ENCODE results near the gene SLC34A3.

The SLC34A3 gene

DNA sequence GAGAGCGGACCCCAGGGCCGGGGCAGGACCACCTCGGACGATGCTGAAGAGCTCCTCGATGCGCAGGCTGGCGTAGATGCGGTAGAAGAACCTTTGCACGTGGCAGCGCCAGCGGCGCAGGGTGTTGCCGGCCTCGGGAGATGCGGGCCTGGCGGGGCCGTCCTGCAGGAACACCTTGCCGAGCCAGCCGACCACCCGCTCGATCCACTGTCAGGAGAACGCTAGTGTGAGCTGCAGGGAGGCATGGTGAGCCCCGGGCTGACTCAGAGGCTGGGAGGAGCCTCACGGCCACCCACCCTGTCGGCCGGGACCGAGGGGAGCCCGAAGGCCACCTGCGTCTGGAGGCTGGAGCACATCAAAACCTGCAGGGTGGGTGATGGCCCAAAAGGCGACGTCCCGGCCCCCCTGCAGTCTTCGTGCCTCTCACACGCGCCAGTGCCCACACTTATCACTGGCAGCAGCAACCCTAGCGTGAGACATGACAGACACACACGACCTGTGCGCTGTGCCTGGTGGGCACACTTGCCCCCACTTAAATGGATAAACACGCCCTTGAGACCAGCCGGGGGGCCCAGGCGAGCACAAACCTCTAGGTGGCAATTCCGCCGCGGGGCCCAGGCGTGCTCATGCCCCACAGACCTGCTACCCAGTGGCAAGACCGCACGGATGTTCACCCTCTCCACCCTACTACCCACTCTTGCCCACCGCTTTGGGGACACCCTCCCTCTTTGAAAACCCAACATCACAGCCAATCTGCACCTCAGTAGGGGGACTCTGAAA lies 45.6 kb upstream of the SLC34A3 start:
- Histone ChIP-seq H3K79me2 (ENCODE audit: insufficient read depth, low read depth) (peaks cover 26% of the 10 kb centered on the region), H4K20me1 (ENCODE audit: insufficient read depth) (no peaks in the 10 kb centered on the region), H3K4me3 (IDR thresholded peaks at IDR 0.05; ENCODE audit: insufficient read depth, low read depth, low read length) (no peak overlapping the region), H3K27ac (no peak overlapping the region), H3K36me3 (ENCODE audit: insufficient read depth) (no peaks in the 10 kb centered on the region), H3K4me1 (ENCODE audit: low read depth, poor library complexity, severe bottlenecking) (peaks cover 16% of the 10 kb centered on the region), H2AFZ (ENCODE audit: low read depth) (no peak overlapping the region), H3K4me2 (no peak overlapping the region), H3K9ac (no peak overlapping the region), H3K27me3 (ENCODE audit: insufficient read depth, low read depth) (no peaks in the 10 kb centered on the region)
- TF ChIP-seq, protein P1, sequence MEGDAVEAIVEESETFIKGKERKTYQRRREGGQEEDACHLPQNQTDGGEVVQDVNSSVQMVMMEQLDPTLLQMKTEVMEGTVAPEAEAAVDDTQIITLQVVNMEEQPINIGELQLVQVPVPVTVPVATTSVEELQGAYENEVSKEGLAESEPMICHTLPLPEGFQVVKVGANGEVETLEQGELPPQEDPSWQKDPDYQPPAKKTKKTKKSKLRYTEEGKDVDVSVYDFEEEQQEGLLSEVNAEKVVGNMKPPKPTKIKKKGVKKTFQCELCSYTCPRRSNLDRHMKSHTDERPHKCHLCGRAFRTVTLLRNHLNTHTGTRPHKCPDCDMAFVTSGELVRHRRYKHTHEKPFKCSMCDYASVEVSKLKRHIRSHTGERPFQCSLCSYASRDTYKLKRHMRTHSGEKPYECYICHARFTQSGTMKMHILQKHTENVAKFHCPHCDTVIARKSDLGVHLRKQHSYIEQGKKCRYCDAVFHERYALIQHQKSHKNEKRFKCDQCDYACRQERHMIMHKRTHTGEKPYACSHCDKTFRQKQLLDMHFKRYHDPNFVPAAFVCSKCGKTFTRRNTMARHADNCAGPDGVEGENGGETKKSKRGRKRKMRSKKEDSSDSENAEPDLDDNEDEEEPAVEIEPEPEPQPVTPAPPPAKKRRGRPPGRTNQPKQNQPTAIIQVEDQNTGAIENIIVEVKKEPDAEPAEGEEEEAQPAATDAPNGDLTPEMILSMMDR (conservative IDR thresholded peaks at IDR 0.05; ENCODE audit: low read depth, low read length): no peak

DNA sequence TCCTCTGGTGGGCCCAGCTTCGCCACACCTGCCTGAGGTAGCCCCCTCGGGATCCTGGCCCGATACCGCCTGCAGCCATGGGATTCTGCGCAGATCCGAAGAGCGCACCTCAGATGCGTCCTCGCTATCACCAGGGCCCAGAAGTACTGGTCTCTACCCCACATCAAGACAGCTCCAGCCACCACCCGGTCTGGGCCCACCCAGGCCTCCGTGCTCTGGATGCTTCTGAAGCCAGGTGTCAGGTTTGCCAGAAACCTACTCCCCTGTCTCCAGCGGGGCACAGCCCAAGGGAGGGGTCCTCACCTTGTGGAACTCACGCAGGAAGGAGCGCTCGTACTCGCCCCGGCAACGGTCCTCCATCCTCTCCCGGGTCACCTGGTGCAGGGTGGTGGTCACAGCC lies 44.8 kb upstream of the SLC34A3 start:
- H3K9ac ChIP-seq: no peak overlapping the region
- no peak overlapping the region for H3K27ac ChIP-seq
- TF ChIP-seq, protein P1 (conservative IDR thresholded peaks at IDR 0.05; ENCODE audit: low read depth, low read length): no peak
- H3K4me1 ChIP-seq (ENCODE audit: low read depth, poor library complexity, severe bottlenecking): peaks cover 24% of the 10 kb centered on the region
- H4K20me1 ChIP-seq (ENCODE audit: insufficient read depth): no peaks in the 10 kb centered on the region
- H3K4me3 ChIP-seq (IDR thresholded peaks at IDR 0.05; ENCODE audit: insufficient read depth, low read depth, low read length): no peak overlapping the region
- no peaks in the 10 kb centered on the region for H3K27me3 ChIP-seq (ENCODE audit: insufficient read depth, low read depth)
- H3K36me3 ChIP-seq (ENCODE audit: insufficient read depth): no peaks in the 10 kb centered on the region
- no peak overlapping the region for H2AFZ ChIP-seq (ENCODE audit: low read depth)
- H3K4me2 ChIP-seq: no peak overlapping the region
- H3K79me2 ChIP-seq (ENCODE audit: insufficient read depth, low read depth): peaks cover 31% of the 10 kb centered on the region

DNA sequence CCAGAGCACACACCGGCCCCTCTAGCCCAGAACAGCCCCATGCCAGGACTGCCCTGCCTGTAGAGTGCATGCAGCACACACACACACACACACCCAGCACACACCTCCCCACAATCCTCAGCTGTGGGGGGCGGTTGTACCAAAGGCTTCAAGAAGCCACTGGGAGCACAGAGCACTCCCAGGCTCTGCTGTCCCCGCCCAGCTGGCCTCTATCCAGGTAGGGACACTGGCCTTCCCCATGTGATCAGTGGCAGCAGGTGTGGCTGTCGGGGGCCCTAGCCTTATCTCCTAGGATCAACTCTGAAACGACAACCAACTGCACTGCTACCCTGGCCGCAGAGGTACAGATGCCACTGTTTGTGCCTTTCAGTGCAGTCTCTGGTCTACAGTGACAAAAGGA lies 44.3 kb upstream of the SLC34A3 start:
- Histone ChIP-seq H4K20me1 (ENCODE audit: insufficient read depth) (no peaks in the 10 kb centered on the region), H3K4me3 (IDR thresholded peaks at IDR 0.05; ENCODE audit: insufficient read depth, low read depth, low read length) (no peak overlapping the region), H3K4me1 (ENCODE audit: low read depth, poor library complexity, severe bottlenecking) (peaks cover 24% of the 10 kb centered on the region), H3K27ac (no peak overlapping the region), H3K79me2 (ENCODE audit: insufficient read depth, low read depth) (peaks cover 31% of the 10 kb centered on the region), H3K4me2 (peak overlapping the region; percentile 97; the same call in 1 of the 2 replicates), H3K27me3 (ENCODE audit: insufficient read depth, low read depth) (no peaks in the 10 kb centered on the region), H2AFZ (ENCODE audit: low read depth) (no peak overlapping the region), H3K9ac (no peak overlapping the region), H3K36me3 (ENCODE audit: insufficient read depth) (no peaks in the 10 kb centered on the region)
- TF ChIP-seq, protein P1 (conservative IDR thresholded peaks at IDR 0.05; ENCODE audit: low read depth, low read length): no peak

DNA sequence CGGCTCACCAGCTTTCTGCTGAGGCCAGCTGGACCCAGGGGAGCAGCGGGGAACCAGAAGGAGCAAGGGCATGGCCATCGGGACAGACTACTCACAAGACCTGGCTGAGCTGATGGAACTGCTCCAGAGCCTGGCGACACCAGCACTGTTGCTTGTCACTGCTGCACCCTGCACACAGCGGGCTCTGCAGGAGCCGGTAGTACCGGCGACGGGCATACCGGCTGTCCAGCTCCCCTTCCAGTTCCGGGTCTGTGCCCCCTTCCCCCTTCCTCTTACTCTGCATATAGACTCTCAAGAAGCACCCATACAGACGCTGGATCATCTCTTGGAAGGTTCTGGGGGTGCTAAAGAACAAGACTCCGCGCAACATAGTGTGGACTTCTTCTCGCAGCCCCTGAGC lies 43.3 kb upstream of the SLC34A3 start:
- Histone ChIP-seq H3K36me3 (ENCODE audit: insufficient read depth) (no peaks in the 10 kb centered on the region), H3K27ac (no peak overlapping the region; the same call in 1 of the 2 replicates)

More for the DNA sequence above, 43.3 kb upstream of the SLC34A3 start:
- peak overlapping the region; percentile 81; the same call in 1 of the 2 replicates for H3K9ac ChIP-seq
- peaks cover 24% of the 10 kb centered on the region for H3K4me1 ChIP-seq (ENCODE audit: low read depth, poor library complexity, severe bottlenecking)
- H3K79me2 ChIP-seq (ENCODE audit: insufficient read depth, low read depth): peaks cover 31% of the 10 kb centered on the region
- TF ChIP-seq, protein P1 (conservative IDR thresholded peaks at IDR 0.05; ENCODE audit: low read depth, low read length): no peak
- H3K4me3 ChIP-seq (IDR thresholded peaks at IDR 0.05; ENCODE audit: insufficient read depth, low read depth, low read length): peak overlapping the region; percentile 37
- H3K27me3 ChIP-seq (ENCODE audit: insufficient read depth, low read depth): no peaks in the 10 kb centered on the region
- no peak overlapping the region for H2AFZ ChIP-seq (ENCODE audit: low read depth)
- no peaks in the 10 kb centered on the region for H4K20me1 ChIP-seq (ENCODE audit: insufficient read depth)
- peak overlapping the region; percentile 97 for H3K4me2 ChIP-seq
